B cell (primary cell): ENCODE data around the gene PHKG2. TPM values are rescaled to one million over a fixed set of nuclear protein-coding genes. Genes with fewer than 3 reads are reported as not detected.

Experiments
- ATAC-seq: fragments of 200-7000 bp; cut with Tn5 transposase; one replicate; pipeline ENCODE4 v1.10.0; 2021; ENCODE audit warnings: low read depth, mild to moderate bottlenecking, moderate number of reproducible peaks, moderate library complexity
- CTCF ChIA-PET: fragments of 350-600 bp; sonication (Branson Sonifier 250); formaldehyde crosslinking; loops from one replicate; lab custom pipeline; 2021; ENCODE audit warnings: antibody characterized with exemption, inconsistent platforms; lab: Charles Lee
- POLR2A ChIA-PET: fragments of 350-600 bp; sonication (Branson Sonifier 250); formaldehyde crosslinking; loops from one replicate; lab custom pipeline; 2021; ENCODE audit warnings: antibody characterized with exemption; lab: Charles Lee
- DNase-seq: peaks from one replicate; pipeline ENCODE4 v3.0.0; 2013
- H2AFZ ChIP-seq: 2 replicates; pipeline ENCODE4 v1.6.1; 2012; ENCODE audit warnings: mild to moderate bottlenecking, low read depth, low read length; ENCODE audit not compliant: insufficient read depth, poor library complexity, severe bottlenecking
- H3K27ac ChIP-seq, 2 donors: 1 replicate in 1 of 2; 2 replicates in 1 of 2; pipeline ENCODE4 v1.5.1; 2012 to 2013; ENCODE audit warnings: low read length in 2 of 2, mild to moderate bottlenecking in 2 of 2, moderate library complexity in 1 of 2
- H3K27me3 ChIP-seq, 4 experiments: fragments of 200-600 bp in 1 of 4; sonication (generic) in 1 of 4; replicated peaks in 1 of 4; 1 replicate in 2 of 4; 2 replicates in 2 of 4; pipeline versions ENCODE4 v1.6.1 to v1.7.0; 2013 to 2016; ENCODE audit warnings: low read length in 3 of 4, mild to moderate bottlenecking in 2 of 4, mixed read lengths in 1 of 4, moderate library complexity in 1 of 4; ENCODE audit not compliant: insufficient read depth in 4 of 4, control insufficient read depth in 3 of 4; ENCODE audit errors: control extremely low read depth in 1 of 4
- H3K36me3 ChIP-seq, 2 experiments: replicated peaks in 1 of 2; 1 replicate in 1 of 2; 2 replicates in 1 of 2; pipeline versions ENCODE4 v1.6.1 to v1.7.1; 2013; ENCODE audit warnings: low read length in 1 of 2; ENCODE audit not compliant: insufficient read depth in 2 of 2, control insufficient read depth in 1 of 2; ENCODE audit errors: control extremely low read depth in 1 of 2, extremely low read depth in 1 of 2
- H3K4me1 ChIP-seq, 2 donors: fragments of 200-600 bp in 1 of 2; sonication (generic) in 1 of 2; 1 replicate in 1 of 2; 2 replicates in 1 of 2; pipeline versions ENCODE4 v1.5.1 to v1.6.1; 2013 to 2017; ENCODE audit warnings: low read length in 2 of 2; ENCODE audit not compliant: control insufficient read depth in 2 of 2, insufficient read depth in 2 of 2
- H3K4me2 ChIP-seq: replicated peaks from 2 replicates; pipeline ENCODE3; 2012; ENCODE audit warnings: mild to moderate bottlenecking, low read depth, low read length; ENCODE audit not compliant: poor library complexity, severe bottlenecking
- H3K4me3 ChIP-seq, 5 experiments: fragments of 200-600 bp in 1 of 5; sonication (generic) in 1 of 5; 1 replicate in 3 of 5; 2 replicates in 2 of 5; pipeline versions ENCODE4 v1.5.1 to v1.7.0; 2011 to 2016; ENCODE audit warnings: low read length in 4 of 5, mild to moderate bottlenecking in 4 of 5, low read depth in 2 of 5, control low read depth in 1 of 5, moderate library complexity in 1 of 5; ENCODE audit not compliant: insufficient read depth in 1 of 5; ENCODE audit errors: control extremely low read depth in 1 of 5, extremely low read depth in 1 of 5
- H3K79me2 ChIP-seq: fragments of 200-600 bp; sonication (generic); one replicate; pipeline ENCODE4 v1.6.0; 2016; ENCODE audit warnings: low read length; ENCODE audit not compliant: control insufficient read depth, insufficient read depth
- H3K9ac ChIP-seq: fragments of 200-600 bp; sonication (generic); 2 replicates; pipeline ENCODE4 v1.6.1; 2017; ENCODE audit warnings: mild to moderate bottlenecking, low read length, moderate library complexity
- H3K9me3 ChIP-seq, 3 donors: one replicate each; pipeline versions ENCODE4 v1.6.1 to v1.7.1; 2013; ENCODE audit warnings: low read length in 2 of 3; ENCODE audit not compliant: control insufficient read depth in 2 of 3, insufficient read depth in 1 of 3; ENCODE audit errors: control extremely low read depth in 1 of 3
- H4K20me1 ChIP-seq: 2 replicates; pipeline ENCODE4 v1.6.0; 2012; ENCODE audit warnings: mild to moderate bottlenecking, low read length; ENCODE audit not compliant: insufficient read depth, control insufficient read depth, poor library complexity, severe bottlenecking
- H3K27ac Mint-ChIP-seq: one replicate; pipeline ENCODE4 v1.8.0; 2021; ENCODE audit warnings: mixed read lengths
- H3K27me3 Mint-ChIP-seq: one replicate; pipeline ENCODE4 v1.8.0; 2021; ENCODE audit warnings: mixed read lengths
- H3K4me1 Mint-ChIP-seq: one replicate; pipeline ENCODE4 v1.8.0; 2021; ENCODE audit warnings: mixed read lengths
- H3K4me3 Mint-ChIP-seq: one replicate; pipeline ENCODE4 v1.8.0; 2021; ENCODE audit warnings: mixed read lengths
- H3K9me3 Mint-ChIP-seq: one replicate; pipeline ENCODE4 v1.8.0; 2022; ENCODE audit warnings: mixed read lengths; ENCODE audit not compliant: insufficient read depth
- EZH2 ChIP-seq: IDR thresholded peaks from 2 replicates; pipeline ENCODE4 v1.6.1; 2012; ENCODE audit warnings: borderline replicate concordance, low read depth, mild to moderate bottlenecking, moderate library complexity, low read length; ENCODE audit not compliant: insufficient read depth, poor library complexity, severe bottlenecking
- WGBS: methylation state at CpG from one replicate; pipeline ENCODE4 v1.1.5; 2013; ENCODE audit warnings: missing lambda C conversion rate; ENCODE audit not compliant: insufficient coverage; 5-methylcytosine and 5-hydroxymethylcytosine counted together
- intact Hi-C: fragments of 100-400 bp; cut with micrococcal nuclease; formaldehyde crosslinking; loops from one replicate; pipeline ENCODE4 v1.10.0; 2022
- polyA plus RNA-seq: library from polyadenylated mRNA; depleted of rRNA; stranded (reverse); fragments of >200 nt; gene quantifications from 2 replicates; pipeline ENCODE4 v1.2.3, GENCODE V29; 2012
- total RNA-seq, 2 donors: library from RNA; stranded (reverse); fragments of 120-200 nt in 1 of 2; gene quantifications; 1 replicate in 1 of 2; 2 replicates in 1 of 2; pipeline versions ENCODE4 v1.2.3 to v1.2.4, GENCODE V29; 2013 to 2022
- TF ChIP-seq, protein P1 (sequence below): fragments of 200-600 bp; IDR thresholded peaks from one replicate; pipeline ENCODE4 v1.8.0; 2022; ENCODE audit warnings: antibody characterized with exemption, mild to moderate bottlenecking

PHKG2 gene
- total and polyA plus RNA-seq, 2 donors (not counting 1 experiment from before 2014, with no cell fraction given), result 55.7 to 80.8 TPM

DNA sequence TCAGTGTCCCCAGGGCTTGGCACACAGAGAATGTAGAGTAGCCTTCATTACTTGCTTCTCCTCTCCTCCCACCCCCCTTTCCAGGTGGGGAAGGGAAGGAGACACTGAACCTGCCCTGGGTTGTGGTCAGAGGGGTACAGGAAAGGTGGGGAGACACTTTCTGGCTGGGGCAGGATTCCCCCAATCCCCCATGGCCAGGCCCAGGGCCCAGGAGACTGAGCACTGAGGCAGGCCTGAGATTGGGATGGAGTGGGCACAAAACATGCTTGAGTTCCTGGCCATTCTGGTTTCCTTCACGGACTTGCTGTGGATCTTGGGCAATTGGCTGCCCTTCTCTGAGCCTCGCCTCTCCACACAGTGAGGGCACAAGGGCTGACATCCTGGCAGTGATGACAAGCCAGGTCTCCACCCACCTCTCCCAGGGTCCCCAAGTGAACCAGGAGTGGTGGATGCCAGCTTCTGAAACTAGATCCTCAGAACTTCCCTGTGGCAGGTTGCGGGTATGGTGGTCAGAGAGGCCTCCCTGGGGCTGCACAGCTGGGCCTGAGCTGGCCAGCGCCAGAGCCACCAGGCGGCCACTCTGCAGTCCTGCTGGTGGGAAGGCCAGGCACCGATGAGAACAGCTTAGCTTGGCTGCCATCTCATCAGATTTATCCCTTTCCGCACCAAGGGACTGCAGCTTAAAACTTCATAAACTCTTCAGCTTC is 29.5 kb downstream of the PHKG2 start:
- intact Hi-C loops, result no loop called here
- ATAC-seq (no peak), DNase-seq (no peak)
- Histone ChIP-seq H3K4me1 (peaks cover 10 to 15% of the 10 kb centered on the region in 2 donors), H3K4me2 (no peak overlapping the region), H3K36me3 (peaks cover 0 to 12% of the 10 kb centered on the region in 2 experiments), H3K9ac (no peak overlapping the region), H4K20me1 (peaks cover 32% of the 10 kb centered on the region), H3K27me3 (peaks cover 0 to 19% (median 6%) of the 10 kb centered on the region in 4 experiments), H2AFZ (no peak overlapping the region), H3K79me2 (no peaks in the 10 kb centered on the region), H3K4me3 (no peak overlapping the region), H3K9me3 (no peaks in the 10 kb centered on the region), H3K27ac (no peak overlapping the region)
- TF ChIP-seq, protein P1, sequence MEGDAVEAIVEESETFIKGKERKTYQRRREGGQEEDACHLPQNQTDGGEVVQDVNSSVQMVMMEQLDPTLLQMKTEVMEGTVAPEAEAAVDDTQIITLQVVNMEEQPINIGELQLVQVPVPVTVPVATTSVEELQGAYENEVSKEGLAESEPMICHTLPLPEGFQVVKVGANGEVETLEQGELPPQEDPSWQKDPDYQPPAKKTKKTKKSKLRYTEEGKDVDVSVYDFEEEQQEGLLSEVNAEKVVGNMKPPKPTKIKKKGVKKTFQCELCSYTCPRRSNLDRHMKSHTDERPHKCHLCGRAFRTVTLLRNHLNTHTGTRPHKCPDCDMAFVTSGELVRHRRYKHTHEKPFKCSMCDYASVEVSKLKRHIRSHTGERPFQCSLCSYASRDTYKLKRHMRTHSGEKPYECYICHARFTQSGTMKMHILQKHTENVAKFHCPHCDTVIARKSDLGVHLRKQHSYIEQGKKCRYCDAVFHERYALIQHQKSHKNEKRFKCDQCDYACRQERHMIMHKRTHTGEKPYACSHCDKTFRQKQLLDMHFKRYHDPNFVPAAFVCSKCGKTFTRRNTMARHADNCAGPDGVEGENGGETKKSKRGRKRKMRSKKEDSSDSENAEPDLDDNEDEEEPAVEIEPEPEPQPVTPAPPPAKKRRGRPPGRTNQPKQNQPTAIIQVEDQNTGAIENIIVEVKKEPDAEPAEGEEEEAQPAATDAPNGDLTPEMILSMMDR, result no peak
- no peak for TF ChIP-seq EZH2
- Mint-ChIP-seq H3K27ac (no peak overlapping the region), H3K4me3 (peak overlapping the region; percentile 67), H3K4me1 (peaks cover 25% of the 10 kb centered on the region), H3K9me3 (no peaks in the 10 kb centered on the region), H3K27me3 (peaks cover 15% of the 10 kb centered on the region)
- ChIA-PET CTCF (no interaction called here), POLR2A (no interaction called here)
- WGBS, result 94% methylated on average over 6 of the region's 7 CpGs

DNA sequence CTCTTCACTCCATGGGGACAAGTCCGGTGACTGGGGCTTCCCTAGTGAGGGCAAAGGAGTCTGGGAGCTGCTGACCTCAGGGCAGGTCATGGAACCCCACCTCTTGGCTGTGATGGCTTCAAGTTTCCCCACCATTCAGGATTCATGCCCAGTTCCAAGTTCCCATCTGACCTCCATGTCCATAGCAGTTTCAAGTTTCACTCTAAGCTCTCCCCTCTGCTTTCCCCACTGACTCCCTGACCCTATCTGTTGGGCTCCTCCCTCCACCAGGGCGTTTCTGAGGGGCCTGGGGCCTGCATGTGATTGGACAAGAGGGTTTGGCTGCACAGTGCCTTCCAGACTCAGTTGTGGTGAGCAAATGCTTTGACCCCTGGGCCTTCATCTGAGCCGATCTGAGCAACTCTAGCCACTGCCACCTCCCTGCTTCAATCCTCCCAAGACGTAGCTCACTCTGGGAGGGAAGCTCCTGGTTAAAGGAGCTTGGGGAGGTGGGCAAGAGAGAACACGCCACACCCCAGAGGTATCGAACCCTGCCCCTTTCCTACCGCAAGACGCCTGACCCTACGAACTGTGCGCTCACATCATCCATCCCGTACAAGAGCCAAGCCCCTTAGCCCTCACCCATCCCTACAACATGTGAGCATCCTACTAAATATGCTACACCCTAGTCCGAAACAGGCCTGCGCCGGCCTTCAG is 30.5 kb downstream of the PHKG2 start:
- Histone ChIP-seq H4K20me1 (peaks cover 25% of the 10 kb centered on the region), H3K36me3 (peaks cover 0 to 3% of the 10 kb centered on the region in 2 experiments), H2AFZ (no peak overlapping the region), H3K4me2 (no peak overlapping the region), H3K27me3 (peaks cover 0 to 19% (median 6%) of the 10 kb centered on the region in 4 experiments), H3K9me3 (no peaks in the 10 kb centered on the region), H3K4me3 (no peak overlapping the region), H3K4me1 (peaks cover 10 to 15% of the 10 kb centered on the region in 2 donors), H3K79me2 (no peaks in the 10 kb centered on the region), H3K9ac (no peak overlapping the region), H3K27ac (no peak overlapping the region)
- Mint-ChIP-seq H3K9me3 (no peaks in the 10 kb centered on the region), H3K4me3 (no peak overlapping the region), H3K27ac (no peak overlapping the region), H3K4me1 (peaks cover 25% of the 10 kb centered on the region), H3K27me3 (peaks cover 15% of the 10 kb centered on the region)
- intact Hi-C loops, result no loop called here
- ATAC-seq, result no peak
- 99% methylated on average over 11 of the region's 14 CpGs for WGBS
- POLR2A ChIA-PET, result no interaction called here
- CTCF ChIA-PET, result interaction anchor here (0.6 kb wide), 1 partner anchor 184 kb away, joined by 4 read pairs; no protein-coding TSS in a partner anchor
- TF ChIP-seq EZH2, result no peak
- TF ChIP-seq, protein P1, result no peak
- DNase-seq, result no peak
